Gastrocnemius medialis (tissue), 4 donors: Measurements from ENCODE around the gene FREM2.

ENCODE experiments used
- CTCF ChIP-seq, 5 experiments: fragments of 450-650 bp in 3 of 5; fragments of 200-600 bp in 2 of 5; sonication (generic) in 2 of 5; IDR thresholded peaks in 4 of 5; conservative IDR thresholded peaks in 1 of 5; 1 replicate in 4 of 5; 2 replicates in 1 of 5; pipeline ENCODE4 v1.5.1; 2016 to 2019; ENCODE audit warnings: antibody characterized with exemption in 5 of 5, mild to moderate bottlenecking in 3 of 5, moderate library complexity in 3 of 5
- POLR2A ChIP-seq, 2 donors: fragments of 450-650 bp; IDR thresholded peaks; one replicate each; pipeline ENCODE4 v1.6.1; 2017; ENCODE audit warnings: antibody characterized with exemption in 2 of 2, mild to moderate bottlenecking in 2 of 2, moderate library complexity in 2 of 2

GRCh38 chr13:38763446-38764381 is 76.8 kb downstream of the FREM2 start:
- TF ChIP-seq POLR2A (IDR thresholded peaks at IDR 0.05) (no peak), CTCF (IDR thresholded peaks at IDR 0.05 in 4 of 5, conservative IDR thresholded peaks at IDR 0.05 in 1 of 5) (peak; percentile 36 to 67 (median 56))
